ENCODE measurements around the gene CAPSL. TPM values are rescaled to one million over a fixed set of nuclear protein-coding genes. Genes with fewer than 3 reads are reported as not detected.
"Not testable (repeated sequence)": the region's sequence is repeated elsewhere in the genome, so short reads cannot be mapped to it uniquely, and the experiment has no call there.

CAPSL gene
- total RNA-seq, 4 donors from 2014 or later, result not detected

GRCh38 chr5:35898952-35899660 lies 39.3 kb downstream of the CAPSL start:
- Histone ChIP-seq H3K4me1 (no peaks in the 10 kb centered on the region), H3K27ac (no peak overlapping the region), H3K4me3 (no peak overlapping the region), H3K36me3 (no peaks in the 10 kb centered on the region), H3K9me3 (no peaks in the 10 kb centered on the region), H3K27me3 (no peaks in the 10 kb centered on the region)
- no peak for TF ChIP-seq POLR2A (IDR thresholded peaks at IDR 0.05)
- TF ChIP-seq CTCF (IDR thresholded peaks at IDR 0.05), result no peak
- no peak for DNase-seq

- no peak for DNase-seq
- H3K36me3 ChIP-seq, result no peaks in the 10 kb centered on the region
- H3K9me3 ChIP-seq, result no peaks in the 10 kb centered on the region
- H3K27ac ChIP-seq, result no peak overlapping the region
- H3K4me1 ChIP-seq, result no peaks in the 10 kb centered on the region
- H3K27me3 ChIP-seq, result no peaks in the 10 kb centered on the region
- no peak overlapping the region for H3K4me3 ChIP-seq
- TF ChIP-seq CTCF (IDR thresholded peaks at IDR 0.05), result no peak
- no peak for TF ChIP-seq POLR2A (IDR thresholded peaks at IDR 0.05)
Measured at GRCh38 chr5:35894131-35894530, 44.3 kb downstream of the CAPSL start.

GRCh38 chr5:35892799-35893198 lies 45.6 kb downstream of the CAPSL start:
- H3K4me3 ChIP-seq, H3K27me3 ChIP-seq, H3K9me3 ChIP-seq, H3K36me3 ChIP-seq, DNase-seq, H3K4me1 ChIP-seq, H3K27ac ChIP-seq: not testable (repeated sequence)

GRCh38 chr5:35890021-35891020 lies 48.1 kb downstream of the CAPSL start:
- no peaks in the 10 kb centered on the region for H3K27me3 ChIP-seq
- H3K9me3 ChIP-seq, result no peaks in the 10 kb centered on the region
- no peaks in the 10 kb centered on the region for H3K4me1 ChIP-seq
- no peaks in the 10 kb centered on the region for H3K36me3 ChIP-seq
- no peak for DNase-seq
- TF ChIP-seq POLR2A (IDR thresholded peaks at IDR 0.05) (no peak), CTCF (IDR thresholded peaks at IDR 0.05) (no peak)
- H3K27ac ChIP-seq, result no peak overlapping the region
- H3K4me3 ChIP-seq, result no peak overlapping the region

GRCh38 chr5:35887321-35888100 lies 50.9 kb downstream of the CAPSL start:
- TF ChIP-seq POLR2A (IDR thresholded peaks at IDR 0.05), result no peak
- H3K27ac ChIP-seq, result no peak overlapping the region
- H3K4me3 ChIP-seq, result no peak overlapping the region
- H3K36me3 ChIP-seq, result no peaks in the 10 kb centered on the region
- H3K27me3 ChIP-seq, result no peaks in the 10 kb centered on the region
- H3K9me3 ChIP-seq, result no peaks in the 10 kb centered on the region
- no peaks in the 10 kb centered on the region for H3K4me1 ChIP-seq
- no peak for DNase-seq

- Histone ChIP-seq H3K27me3 (no peaks in the 10 kb centered on the region), H3K4me1 (no peaks in the 10 kb centered on the region), H3K9me3 (no peaks in the 10 kb centered on the region), H3K36me3 (no peaks in the 10 kb centered on the region), H3K27ac (no peak overlapping the region), H3K4me3 (no peak overlapping the region)
- TF ChIP-seq CTCF (IDR thresholded peaks at IDR 0.05), result no peak
- TF ChIP-seq POLR2A (IDR thresholded peaks at IDR 0.05), result no peak
- no peak for DNase-seq
Measured at GRCh38 chr5:35886381-35886780, 52.0 kb downstream of the CAPSL start.
